Measurements from ENCODE around the gene MTUS2.

The MTUS2 gene

GRCh38 chr13:28820099-28821051, at the start of gene MTUS2:
Gene MTUS2, plus strand, starts transcription at chr13:28820339.
- no peak for DNase-seq (ENCODE audit: low read depth)

- DNase-seq (ENCODE audit: low read depth), result no peak
Observed at GRCh38 chr13:28778308-28779215, 41.6 kb upstream of the MTUS2 start.

- peak; percentile 13 for DNase-seq (ENCODE audit: low read depth)
Observed at GRCh38 chr13:28792992-28793391, 27.1 kb upstream of the MTUS2 start.

- DNase-seq (ENCODE audit: low read depth), result no peak
Observed at GRCh38 chr13:28794396-28794795, 25.7 kb upstream of the MTUS2 start.

- DNase-seq (ENCODE audit: low read depth), result no peak
Observed at GRCh38 chr13:28796938-28797257, 23.2 kb upstream of the MTUS2 start.

GRCh38 chr13:28805193-28805819, 14.8 kb upstream of the MTUS2 start:
- no peak for DNase-seq (ENCODE audit: low read depth)

- DNase-seq (ENCODE audit: low read depth), result no peak
Observed at GRCh38 chr13:28817204-28817603, 2.9 kb upstream of the MTUS2 start.

GRCh38 chr13:28819046-28819730, 951 bp upstream of the MTUS2 start:
- no peak for DNase-seq (ENCODE audit: low read depth)

- no peak for DNase-seq (ENCODE audit: low read depth)
Observed at GRCh38 chr13:28819735-28820098, 422 bp upstream of the MTUS2 start.

GRCh38 chr13:28822151-28822550, 2.0 kb downstream of the MTUS2 start:
- no peak for DNase-seq (ENCODE audit: low read depth)

- no peak for DNase-seq (ENCODE audit: low read depth)
Observed at GRCh38 chr13:28822801-28823200, 2.7 kb downstream of the MTUS2 start.

- DNase-seq (ENCODE audit: low read depth), result no peak
Observed at GRCh38 chr13:28825379-28825778, 5.2 kb downstream of the MTUS2 start.

GRCh38 chr13:28826368-28826767, 6.2 kb downstream of the MTUS2 start:
- no peak for DNase-seq (ENCODE audit: low read depth)

- DNase-seq (ENCODE audit: low read depth), result no peak
Observed at GRCh38 chr13:28830580-28830979, 10.4 kb downstream of the MTUS2 start.

GRCh38 chr13:28831117-28831516, 11.0 kb downstream of the MTUS2 start:
- no peak for DNase-seq (ENCODE audit: low read depth)

- DNase-seq (ENCODE audit: low read depth), result no peak
Observed at GRCh38 chr13:28837111-28837510, 17.0 kb downstream of the MTUS2 start.

- no peak for DNase-seq (ENCODE audit: low read depth)
Observed at GRCh38 chr13:28843639-28844038, 23.5 kb downstream of the MTUS2 start.

GRCh38 chr13:28849441-28849840, 29.3 kb downstream of the MTUS2 start:
- no peak for DNase-seq (ENCODE audit: low read depth)

- no peak for DNase-seq (ENCODE audit: low read depth)
Observed at GRCh38 chr13:28850226-28850625, 30.1 kb downstream of the MTUS2 start.

- no peak for DNase-seq (ENCODE audit: low read depth)
Observed at GRCh38 chr13:28851422-28851821, 31.3 kb downstream of the MTUS2 start.

- DNase-seq (ENCODE audit: low read depth), result no peak
Observed at GRCh38 chr13:28854657-28855056, 34.5 kb downstream of the MTUS2 start.

- no peak for DNase-seq (ENCODE audit: low read depth)
Observed at GRCh38 chr13:28856287-28856686, 36.1 kb downstream of the MTUS2 start.

All from HS-5 (cell line).